Stimulated activated CD8-positive, alpha-beta memory T cell treated with anti-CD3 and anti-CD28 coated beads, Interleukin-7, amount 100 ng/mL, for 48 hours (primary cell): ENCODE data around the gene SEPSECS.

ENCODE experiments used
- DNase-seq, 2 donors: peaks; one replicate each; pipeline ENCODE4 v3.0.0-alpha.2; 2020; ENCODE audit warnings: low read depth in 1 of 2; ENCODE audit errors: extremely low read depth in 1 of 2

Gene SEPSECS

DNA sequence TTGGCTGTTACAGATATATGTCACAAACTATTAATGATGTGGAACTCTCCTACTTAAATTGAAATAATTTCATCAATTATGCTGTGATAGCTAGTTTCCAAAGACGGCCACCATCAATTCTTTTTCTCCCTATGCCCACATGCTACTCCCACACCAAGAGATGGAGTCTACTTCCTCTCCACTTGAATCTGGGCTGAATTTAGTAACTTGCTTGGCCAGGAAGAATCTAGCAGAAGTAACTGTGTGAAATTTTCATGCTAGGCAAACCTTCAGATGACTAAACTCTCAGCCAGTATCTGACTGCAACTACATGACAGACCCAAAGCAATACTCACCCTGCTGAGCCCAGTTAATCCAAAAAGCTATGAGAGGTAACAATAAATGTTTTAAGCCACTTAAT, 3.2 kb downstream of the SEPSECS start:
- DNase-seq: no peak

DNA sequence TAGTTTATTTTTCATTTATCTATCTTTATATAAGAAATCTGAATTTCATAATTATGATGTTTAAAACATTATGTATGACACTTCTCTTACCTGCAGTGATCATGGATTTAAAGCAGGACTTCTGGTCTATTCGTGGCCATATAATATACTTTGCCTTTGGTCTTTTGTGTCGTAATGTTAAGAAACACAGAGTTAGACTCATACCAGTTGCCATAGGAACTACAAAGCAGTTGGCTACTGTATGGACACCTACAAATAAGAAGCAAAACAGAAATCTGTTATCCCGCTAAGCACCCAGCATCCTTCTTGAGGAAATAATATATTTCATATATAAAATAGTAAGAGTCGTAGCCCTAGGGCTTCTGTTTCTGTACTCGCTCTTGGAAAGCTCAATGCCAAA, 4.3 kb downstream of the SEPSECS start:
- no peak for DNase-seq

- DNase-seq: no peak
Measured at GRCh38 chr4:25154594-25155265, 5.5 kb downstream of the SEPSECS start.

GRCh38 chr4:25146076-25146475, 14.2 kb downstream of the SEPSECS start:
- DNase-seq: no peak

DNA sequence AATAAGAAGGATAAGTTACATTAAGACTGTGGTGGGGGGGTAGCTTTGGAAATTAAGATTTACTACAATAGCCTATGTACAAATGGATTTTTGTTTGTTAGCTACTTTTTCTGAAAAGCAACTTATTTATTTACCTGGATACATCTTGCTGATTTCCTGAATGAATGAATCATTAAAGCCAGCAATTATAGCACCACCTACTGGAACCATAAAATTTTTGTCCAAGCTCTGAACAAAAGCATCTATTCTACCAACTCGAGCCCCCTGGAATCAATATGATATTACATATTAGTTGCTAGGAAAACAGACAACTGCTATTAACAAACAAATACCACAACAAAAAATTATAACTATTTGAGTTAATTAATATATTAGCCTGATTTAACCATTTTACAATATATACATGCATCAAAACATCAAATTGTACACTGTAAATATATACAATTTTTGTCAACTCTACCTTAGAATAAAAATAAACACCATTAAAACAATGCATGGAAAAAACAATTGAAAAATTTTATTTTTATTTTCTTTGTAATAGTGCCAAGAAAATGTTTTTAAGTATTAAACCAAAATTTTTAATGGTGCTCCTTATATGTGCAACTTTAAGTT, 15.3 kb downstream of the SEPSECS start:
- DNase-seq: no peak

- DNase-seq: no peak
Measured at GRCh38 chr4:25142468-25142867, 17.8 kb downstream of the SEPSECS start.

GRCh38 chr4:25141592-25141991, 18.7 kb downstream of the SEPSECS start:
- no peak for DNase-seq

DNA sequence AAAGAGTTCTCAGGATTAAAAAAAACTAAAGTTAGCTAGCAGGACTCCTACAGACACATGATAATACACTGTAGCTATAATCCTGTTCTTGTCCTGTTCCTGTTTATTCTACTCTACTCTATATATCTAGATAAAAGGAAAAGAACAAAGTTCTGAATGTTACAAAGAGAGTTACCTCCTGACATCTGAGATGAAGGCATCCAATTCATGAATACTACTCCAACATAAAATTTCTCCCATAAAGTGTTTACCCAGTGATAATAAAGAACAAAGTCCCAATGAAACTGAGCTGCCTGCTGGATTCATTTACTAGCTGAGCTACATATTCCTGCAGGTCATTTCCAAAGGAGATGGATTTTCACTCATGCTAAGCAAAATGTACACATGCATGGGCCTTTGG, 27.1 kb downstream of the SEPSECS start:
- DNase-seq: no peak

GRCh38 chr4:25131926-25132325, 28.3 kb downstream of the SEPSECS start:
- DNase-seq: no peak

- DNase-seq: no peak
Measured at GRCh38 chr4:25131381-25131780, 28.9 kb downstream of the SEPSECS start.

- no peak for DNase-seq
Measured at GRCh38 chr4:25129917-25130316, 30.3 kb downstream of the SEPSECS start.

DNA sequence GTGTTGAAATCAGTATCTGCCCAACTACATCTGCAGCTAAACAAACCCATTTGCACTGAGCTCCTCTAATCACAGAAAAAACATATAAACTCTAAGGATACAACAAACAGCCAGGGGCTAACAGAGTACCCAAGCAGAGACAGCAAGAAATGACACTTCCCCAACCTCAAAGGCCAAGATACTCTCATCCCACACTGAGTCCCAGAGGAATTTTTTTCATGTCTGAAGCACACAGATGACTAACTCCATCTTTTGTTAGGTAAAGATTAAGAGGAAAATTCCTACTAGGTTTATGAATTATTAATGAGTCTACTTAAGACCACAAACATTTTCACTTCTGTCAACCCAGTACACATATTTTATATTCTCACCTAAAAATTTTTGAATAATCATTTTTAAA, 31.6 kb downstream of the SEPSECS start:
- DNase-seq: no peak

DNA sequence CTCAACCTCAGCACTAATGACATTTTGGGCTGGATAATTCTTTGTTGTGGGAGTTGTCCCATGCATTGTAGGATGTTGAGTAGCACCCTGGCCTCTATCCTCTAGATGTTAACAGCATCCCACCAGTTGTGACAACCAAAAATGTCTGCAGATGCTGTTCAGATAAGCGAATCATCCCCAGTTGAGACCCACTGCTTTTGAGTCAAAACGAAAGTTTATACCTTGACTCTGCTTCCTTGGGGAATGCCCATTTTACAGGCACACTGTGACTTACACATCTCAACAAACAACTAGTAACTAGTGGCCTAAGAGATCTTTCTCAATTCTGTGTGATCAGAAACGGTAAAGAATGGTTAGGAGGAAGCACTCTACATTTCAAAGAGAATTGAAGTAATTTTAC, 37.0 kb downstream of the SEPSECS start:
- peak in 1 of 2 donors; percentile 7 for DNase-seq

DNA sequence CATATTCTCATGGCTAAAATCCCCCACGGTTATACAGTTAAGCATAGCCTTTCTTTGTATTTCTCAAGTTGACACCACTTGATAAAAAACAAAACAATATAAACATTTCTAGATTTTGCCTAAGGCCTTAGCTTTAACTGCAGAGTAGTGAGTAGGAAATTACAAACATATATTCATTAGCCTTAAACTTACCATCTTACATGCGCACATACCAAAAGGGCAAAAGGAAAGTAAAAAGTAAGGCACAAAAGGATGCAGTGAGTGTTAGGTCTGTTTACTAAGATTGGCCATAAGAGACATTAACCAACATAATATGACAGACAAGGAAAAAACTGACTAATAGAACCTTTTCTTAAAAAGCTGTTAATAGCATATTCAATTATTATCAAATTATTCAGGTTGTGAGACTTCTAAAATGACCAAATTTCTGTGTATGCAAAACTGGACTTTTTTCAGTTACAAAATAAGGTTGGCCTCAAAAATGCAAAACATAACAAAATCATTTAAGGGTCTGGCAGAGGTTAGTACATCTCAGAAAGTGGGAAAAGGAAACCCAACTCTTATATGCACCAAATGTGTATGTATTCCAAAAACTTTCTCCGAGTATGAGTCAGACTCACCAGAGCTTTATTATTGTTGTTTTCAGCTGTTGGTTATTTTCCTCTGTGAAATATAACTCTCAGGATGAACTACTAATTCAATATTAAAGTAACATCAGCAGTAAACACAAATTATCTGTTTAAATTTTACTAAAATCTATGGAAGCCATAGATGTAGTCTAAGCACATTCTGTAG, 39.9 kb downstream of the SEPSECS start:
- no peak for DNase-seq

DNA sequence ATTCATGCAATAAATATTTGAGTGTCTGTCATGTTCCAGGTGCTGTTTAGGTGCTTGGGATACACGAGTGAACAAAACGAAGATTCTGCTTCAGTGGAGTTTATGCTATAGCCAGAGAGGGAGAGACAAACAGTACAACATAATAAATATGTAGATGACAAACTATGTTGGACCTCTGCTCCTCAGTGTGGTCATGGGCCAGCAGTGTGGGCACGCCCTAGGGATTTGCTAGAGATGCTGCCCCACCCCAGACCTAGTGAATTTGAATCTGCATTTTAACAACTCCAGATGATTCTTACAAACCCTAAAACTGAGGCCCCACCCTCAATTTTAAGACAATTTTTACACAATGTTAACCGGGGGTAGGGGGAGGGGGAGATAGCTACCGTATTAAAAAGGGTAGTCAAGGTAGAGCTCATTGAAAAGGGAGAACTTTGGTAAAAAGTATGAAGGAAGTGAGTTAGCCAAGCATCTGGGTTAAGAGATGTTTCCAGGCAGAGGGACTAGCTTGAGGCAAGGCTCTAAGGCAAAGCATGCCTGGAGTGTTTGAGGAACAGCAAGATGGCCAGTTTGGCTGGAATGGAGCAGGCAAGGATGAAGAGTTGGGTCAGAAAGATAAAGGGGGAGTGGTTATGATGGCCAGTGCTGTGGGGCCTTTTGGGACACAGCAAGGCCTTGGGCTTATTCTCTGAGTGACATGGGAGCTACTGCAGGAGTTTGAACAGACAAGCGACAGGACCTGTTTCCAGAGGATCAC, 42.4 kb downstream of the SEPSECS start:
- no peak for DNase-seq

DNA sequence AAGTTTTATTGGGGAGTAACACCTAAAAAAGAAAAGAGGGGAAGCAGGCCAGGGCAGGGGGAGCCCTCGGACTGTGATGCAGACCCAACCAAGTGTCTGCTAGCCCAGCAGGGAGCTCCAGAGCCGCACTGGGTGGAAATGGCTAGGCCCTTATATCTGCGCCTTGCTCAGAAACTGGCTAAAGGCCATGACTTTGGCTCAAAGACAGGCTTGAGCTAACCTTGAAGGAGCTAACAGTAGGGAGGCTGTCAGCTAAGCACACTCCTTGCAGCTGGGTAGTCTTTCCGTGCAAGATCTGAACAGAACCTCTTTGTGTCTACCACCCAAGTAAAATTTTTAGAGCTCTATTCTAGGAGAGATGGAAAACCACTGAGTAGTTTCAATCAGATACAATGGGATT, 43.0 kb downstream of the SEPSECS start:
- no peak for DNase-seq

GRCh38 chr4:25113915-25114904, 46.0 kb downstream of the SEPSECS start:
- DNase-seq: no peak

DNA sequence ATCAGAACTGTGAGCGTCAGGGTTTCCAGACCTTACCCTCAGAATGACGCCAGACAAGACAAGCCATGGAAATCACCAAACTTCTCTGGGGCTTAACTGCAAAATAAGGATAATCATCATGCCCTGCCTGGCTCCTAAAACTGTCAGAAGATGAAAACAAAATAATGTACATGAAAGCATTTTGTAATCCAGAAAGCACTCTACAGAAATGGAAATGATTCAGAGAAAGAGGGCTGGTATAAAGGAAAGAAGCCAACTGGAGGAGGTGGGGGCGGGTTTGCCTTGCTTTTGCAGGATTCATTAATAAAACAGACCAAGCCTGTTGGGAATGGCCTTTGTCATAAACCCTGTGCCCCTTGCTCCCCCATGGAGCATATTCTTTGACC, 47.3 kb downstream of the SEPSECS start:
- no peak for DNase-seq

GRCh38 chr4:25112366-25112994, 47.8 kb downstream of the SEPSECS start:
- DNase-seq: no peak
